HPDE6-E6E7 (cell line): ENCODE results near the gene LTK.
"Not testable (repeated sequence)": the region's sequence is repeated elsewhere in the genome, so short reads cannot be mapped to it uniquely, and the experiment has no call there.

Experiments used
- DNase-seq: peaks from one replicate; pipeline ENCODE4 v3.0.0; 2011; ENCODE audit warnings: missing footprints; ENCODE audit errors: extremely low spot score

The LTK gene

DNA sequence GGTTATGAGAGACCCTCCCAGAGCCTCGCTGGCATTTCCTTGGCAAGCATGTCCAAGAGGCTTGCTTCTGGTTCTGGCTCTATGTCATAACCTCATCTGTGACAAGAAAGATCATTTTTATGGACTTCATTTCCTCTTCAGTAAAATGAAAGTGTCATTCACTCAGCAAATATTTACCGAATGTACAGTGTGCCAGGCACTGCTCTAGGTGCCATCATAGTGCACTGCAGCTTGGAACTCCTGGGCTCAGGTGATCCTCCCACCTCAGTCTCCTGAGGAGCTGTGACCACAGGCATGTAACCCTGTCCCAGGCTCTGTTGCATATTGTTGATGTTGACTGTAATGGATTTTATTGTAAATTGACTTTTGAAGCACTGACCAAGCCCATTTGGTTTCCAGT lies 38.7 kb downstream of the LTK start:
- DNase-seq, result no peak

DNA sequence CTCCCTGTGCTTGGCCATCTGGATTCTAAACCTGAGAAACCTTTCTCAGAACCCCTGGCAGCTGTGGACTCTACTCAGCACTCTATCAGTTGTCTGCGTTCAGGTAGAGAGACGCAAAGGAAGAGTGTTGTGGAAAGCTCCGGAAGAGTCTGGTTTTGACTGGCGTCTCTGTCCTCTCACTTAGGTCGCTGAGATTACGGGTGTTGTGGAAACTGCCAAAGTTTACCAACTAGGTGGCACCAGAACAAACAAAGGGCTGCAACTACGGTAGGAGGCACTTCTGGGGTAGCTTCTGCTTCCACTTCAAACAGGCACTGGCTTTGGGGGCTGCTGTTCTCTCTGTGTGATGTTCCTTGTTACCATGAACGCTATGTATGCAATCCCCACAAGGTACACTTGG lies 39.2 kb downstream of the LTK start:
- DNase-seq, result no peak

DNA sequence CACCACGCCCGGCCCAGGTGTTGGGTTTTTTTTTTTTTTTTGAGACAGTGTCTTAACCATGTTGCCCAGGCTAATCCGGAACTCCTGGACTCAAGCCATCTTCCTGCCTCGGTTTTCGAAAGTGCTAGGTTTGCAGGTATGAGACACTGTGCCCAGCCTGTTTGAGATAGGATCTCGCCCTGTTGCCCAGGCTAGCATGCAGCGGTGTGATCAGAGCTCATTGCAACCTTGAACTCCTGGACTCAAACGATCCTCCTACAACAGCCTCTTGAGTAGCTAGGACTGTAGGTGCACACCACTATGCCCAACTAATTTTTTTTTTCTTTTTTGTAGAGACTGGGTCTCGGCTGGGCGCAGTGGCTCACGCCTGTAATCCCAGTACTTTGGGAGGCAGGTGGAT lies 40.2 kb downstream of the LTK start:
- no peak for DNase-seq

DNA sequence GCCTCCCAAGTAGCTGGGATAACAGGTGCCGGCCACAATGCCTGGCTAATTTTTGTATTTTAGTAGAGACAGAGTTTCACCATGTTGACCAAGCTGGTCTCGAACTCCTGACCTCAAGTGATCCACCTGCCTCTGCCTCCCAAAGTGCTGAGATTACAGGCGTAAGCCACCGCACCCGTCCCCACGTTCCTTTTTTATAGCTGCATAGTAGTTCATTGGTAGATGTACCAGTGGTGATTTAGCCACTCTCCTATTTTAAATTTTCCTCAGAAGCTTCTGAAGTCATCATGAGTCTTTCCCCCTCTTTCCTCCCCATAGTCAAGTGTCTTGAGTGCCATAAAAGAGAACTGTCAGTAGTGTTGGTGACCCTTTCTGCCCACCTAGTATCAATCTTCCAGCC lies 44.0 kb downstream of the LTK start:
- not testable (repeated sequence) for DNase-seq

DNA sequence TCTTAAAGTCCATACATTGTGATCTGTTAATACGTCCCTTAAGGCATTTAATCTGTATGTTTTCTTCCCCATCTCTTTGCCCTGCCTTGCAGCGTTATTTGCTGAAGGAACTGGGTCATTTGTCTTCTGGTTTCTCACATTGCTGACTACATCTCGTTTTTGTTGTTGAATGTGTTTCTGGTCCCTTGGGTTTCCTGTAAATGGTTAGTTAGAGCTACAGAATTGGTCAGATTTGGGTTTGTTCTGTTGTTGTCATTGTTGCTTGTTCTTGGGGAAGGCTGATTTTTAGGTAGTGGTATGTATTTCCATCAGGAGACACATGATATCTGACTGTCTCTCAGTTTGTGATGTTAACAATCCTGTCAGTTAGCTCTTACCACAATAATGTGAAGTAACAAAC lies 46.9 kb downstream of the LTK start:
- DNase-seq, result no peak

DNA sequence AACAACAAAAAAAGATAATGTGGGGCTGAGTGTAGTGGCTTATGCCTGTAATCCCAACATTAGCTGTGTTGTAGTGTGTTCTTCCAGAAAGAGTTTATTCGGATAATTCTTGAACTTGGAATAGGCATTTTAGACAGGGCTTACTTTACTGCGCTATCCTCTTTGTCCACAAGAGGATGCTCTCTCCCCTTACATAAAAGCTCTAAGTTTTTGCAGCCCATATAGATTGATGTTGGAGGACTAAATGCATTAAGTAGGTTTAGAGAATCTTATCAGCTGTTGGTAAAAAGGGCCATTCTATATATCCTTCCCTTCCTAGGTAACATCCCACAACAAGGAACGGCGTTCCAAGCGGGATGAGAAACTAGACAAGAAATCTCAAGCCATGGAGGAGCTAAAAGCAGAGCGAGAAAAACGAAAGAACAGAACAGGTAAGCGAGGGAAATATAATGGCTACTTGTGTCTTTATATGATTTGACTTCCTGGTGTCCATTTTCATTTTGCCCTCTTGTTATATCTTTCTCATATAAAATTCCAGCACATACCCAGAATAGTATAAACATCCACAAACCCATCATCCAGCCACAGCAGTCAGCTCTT lies 47.7 kb downstream of the LTK start:
- no peak for DNase-seq

DNA sequence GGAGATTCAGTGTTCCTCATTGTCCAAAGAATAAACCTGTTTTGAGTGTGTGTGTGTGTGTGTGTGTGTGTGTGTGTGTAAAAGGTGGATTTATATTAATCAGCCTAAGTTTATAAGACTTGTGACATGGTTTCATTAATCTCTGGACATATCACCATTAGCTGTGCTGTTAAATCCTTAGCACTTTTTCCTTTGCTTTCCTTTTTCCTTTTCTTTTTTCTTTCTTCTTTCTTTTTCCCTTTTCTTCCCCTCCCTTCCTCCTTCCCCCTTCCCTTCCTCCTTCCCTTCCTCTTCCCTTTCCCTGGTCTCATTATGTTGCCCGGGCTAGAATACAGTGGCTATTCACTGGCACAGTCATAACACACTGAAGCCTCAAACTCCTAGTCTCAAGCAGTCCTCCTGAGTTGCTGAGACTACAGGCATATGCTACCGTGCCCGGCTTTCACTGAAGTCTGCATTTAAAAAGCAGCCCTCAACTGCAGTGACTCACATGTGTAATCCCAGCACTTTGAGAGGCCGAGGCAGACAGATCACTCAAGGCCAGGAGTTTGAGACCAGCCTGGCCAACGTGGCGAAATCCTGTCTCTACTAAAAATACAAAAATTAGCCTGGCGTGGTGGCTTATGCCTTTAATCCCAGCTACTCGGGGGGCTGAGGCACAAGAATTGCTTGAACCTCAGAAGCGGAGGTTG lies 48.6 kb downstream of the LTK start:
- DNase-seq, result no peak

DNA sequence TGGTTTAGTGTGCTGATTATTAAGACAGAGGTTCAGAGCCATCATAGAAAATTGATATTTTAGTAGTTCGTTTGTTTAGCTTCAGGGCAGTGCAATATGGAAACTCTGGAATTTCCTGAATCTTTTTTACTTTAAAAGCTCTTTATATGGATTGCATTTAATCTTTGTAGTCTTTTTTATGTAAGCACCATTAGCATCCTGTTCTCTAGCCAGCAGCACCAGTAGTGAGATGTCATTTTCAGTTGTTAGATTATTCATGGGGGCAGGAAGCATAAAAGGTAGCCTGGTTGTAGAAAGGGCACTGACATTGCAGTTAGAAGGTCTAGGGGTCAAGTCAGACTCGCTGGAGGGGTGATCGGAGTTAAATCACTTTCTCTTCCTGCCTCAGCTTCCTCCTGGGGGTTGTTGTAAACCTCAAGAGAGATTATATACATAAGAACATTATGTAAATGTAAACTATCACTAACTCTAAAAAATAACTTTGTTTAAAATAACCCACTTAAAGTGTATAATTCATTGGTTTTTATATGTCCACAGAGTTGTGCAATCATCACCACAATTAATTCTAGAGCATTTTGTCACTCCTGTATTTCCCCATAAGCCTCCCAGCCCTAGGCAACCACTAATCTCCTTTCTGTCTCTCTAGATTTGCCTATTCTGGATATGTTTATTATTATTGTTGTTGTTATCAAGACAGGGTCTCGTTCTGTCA lies 51.4 kb downstream of the LTK start:
- no peak for DNase-seq
